Cardiac muscle cell (in vitro differentiated cells and primary cell): ENCODE measurements around the gene KCNAB2. TPM values are rescaled to one million over a fixed set of nuclear protein-coding genes. Genes with fewer than 3 reads are reported as not detected.

ENCODE experiments used
- DNase-seq, 2 donors: peaks; one replicate each; pipeline versions ENCODE4 v3.0.0 to v3.0.0-alpha.2; 2010 to 2017; ENCODE audit warnings: low read depth in 1 of 2, low spot score in 1 of 2
- H3K27ac ChIP-seq: fragments of 200-600 bp; sonication (generic); 2 replicates; pipeline ENCODE4 v1.5.1; 2016
- H3K27me3 ChIP-seq: fragments of 200-600 bp; sonication (generic); 2 replicates; pipeline ENCODE4 v1.6.0; 2016; ENCODE audit warnings: control low read depth
- H3K36me3 ChIP-seq: fragments of 200-600 bp; sonication (generic); 2 replicates; pipeline ENCODE4 v1.5.1; 2016; ENCODE audit warnings: control low read depth
- H3K4me1 ChIP-seq: fragments of 200-600 bp; sonication (generic); 2 replicates; pipeline ENCODE4 v1.8.1; 2017; ENCODE audit warnings: low read depth, mild to moderate bottlenecking, mixed run types
- H3K4me3 ChIP-seq: fragments of 200-600 bp; sonication (generic); 2 replicates; pipeline ENCODE4 v1.5.1; 2016; ENCODE audit warnings: mild to moderate bottlenecking
- H3K9me3 ChIP-seq: fragments of 200-600 bp; sonication (generic); 2 replicates; pipeline ENCODE4 v1.5.1; 2017; ENCODE audit warnings: low read depth, mild to moderate bottlenecking, control low read depth
- CTCF ChIP-seq: IDR thresholded peaks from 2 replicates; pipeline ENCODE4 v1.5.1; 2012; ENCODE audit warnings: low read depth, mild to moderate bottlenecking, low read length
- polyA plus RNA-seq: library from polyadenylated mRNA; unstranded; fragments of >200 nt; fragmentation: Nextera tagmentation; extraction: Ambion mirVana; gene quantifications from 2 replicates; pipeline ENCODE4 v1.2.1, GENCODE V29; 2016
- total RNA-seq: library from RNA; depleted of rRNA; stranded (reverse); fragments of >200 nt; gene quantifications from 2 replicates; pipeline ENCODE4 v1.2.3, GENCODE V29; 2016

KCNAB2 gene
- total and polyA plus RNA-seq, 2 experiments from 2014 or later, result 5.5 to 10.8 TPM

GRCh38 chr1:6026095-6026809 is 19.4 kb upstream of the KCNAB2 start:
- H3K4me3 ChIP-seq, result no peak overlapping the region
- no peak for TF ChIP-seq CTCF

DNA sequence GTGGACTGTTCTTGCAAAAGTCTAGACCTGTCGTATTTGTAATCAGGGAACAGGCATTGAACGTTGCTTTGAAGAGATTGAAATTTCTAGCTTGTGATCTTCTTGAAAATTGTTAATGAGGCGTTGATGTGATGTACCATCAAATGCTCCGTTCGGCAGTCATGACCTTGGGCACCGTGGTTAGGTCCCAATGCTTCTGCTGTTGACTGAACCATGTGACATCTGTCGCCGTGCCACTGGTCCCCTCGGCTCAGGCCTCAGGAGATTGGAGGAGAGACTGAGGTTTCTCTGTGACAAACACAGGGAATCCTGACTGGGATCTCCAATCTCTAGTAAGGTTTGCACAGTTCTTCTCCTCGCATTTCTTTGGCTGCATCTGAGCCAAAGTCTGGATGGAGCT is 18.1 kb upstream of the KCNAB2 start:
- Histone ChIP-seq H3K9me3 (no peaks in the 10 kb centered on the region), H3K27me3 (peaks cover 7% of the 10 kb centered on the region), H3K4me3 (no peak overlapping the region), H3K36me3 (no peaks in the 10 kb centered on the region), H3K4me1 (no peaks in the 10 kb centered on the region), H3K27ac (no peak overlapping the region)
- DNase-seq, result no peak
- TF ChIP-seq CTCF, result no peak

More at GRCh38 chr1:6026095-6026809, 19.4 kb upstream of the KCNAB2 start:
- Histone ChIP-seq H3K27me3 (no peaks in the 10 kb centered on the region), H3K36me3 (no peaks in the 10 kb centered on the region), H3K9me3 (no peaks in the 10 kb centered on the region), H3K27ac (no peak overlapping the region), H3K4me1 (no peaks in the 10 kb centered on the region)
- DNase-seq, result peak; percentile 30 to 55

GRCh38 chr1:6028042-6028850 is 17.4 kb upstream of the KCNAB2 start:
- no peaks in the 10 kb centered on the region for H3K36me3 ChIP-seq
- H3K4me1 ChIP-seq, result no peaks in the 10 kb centered on the region
- peaks cover 11% of the 10 kb centered on the region for H3K27me3 ChIP-seq
- no peak overlapping the region for H3K27ac ChIP-seq
- no peaks in the 10 kb centered on the region for H3K9me3 ChIP-seq
- peak in 1 of 2 donors; percentile 28 for DNase-seq
- TF ChIP-seq CTCF, result no peak
- no peak overlapping the region for H3K4me3 ChIP-seq

- H3K27me3 ChIP-seq, result peaks cover 11% of the 10 kb centered on the region
- H3K4me3 ChIP-seq, result no peak overlapping the region
- no peaks in the 10 kb centered on the region for H3K36me3 ChIP-seq
- H3K9me3 ChIP-seq, result no peaks in the 10 kb centered on the region
- DNase-seq, result no peak
- TF ChIP-seq CTCF, result no peak
- H3K4me1 ChIP-seq, result no peaks in the 10 kb centered on the region
- H3K27ac ChIP-seq, result no peak overlapping the region
Observed at GRCh38 chr1:6029351-6029750, 16.3 kb upstream of the KCNAB2 start.

GRCh38 chr1:6030132-6030531 is 15.6 kb upstream of the KCNAB2 start:
- TF ChIP-seq CTCF, result no peak
- Histone ChIP-seq H3K27me3 (peaks cover 11% of the 10 kb centered on the region), H3K4me1 (no peaks in the 10 kb centered on the region), H3K4me3 (no peak overlapping the region), H3K36me3 (no peaks in the 10 kb centered on the region), H3K9me3 (no peaks in the 10 kb centered on the region), H3K27ac (no peak overlapping the region)
- DNase-seq, result no peak
